ENCODE results near the gene SIM2.

DNA sequence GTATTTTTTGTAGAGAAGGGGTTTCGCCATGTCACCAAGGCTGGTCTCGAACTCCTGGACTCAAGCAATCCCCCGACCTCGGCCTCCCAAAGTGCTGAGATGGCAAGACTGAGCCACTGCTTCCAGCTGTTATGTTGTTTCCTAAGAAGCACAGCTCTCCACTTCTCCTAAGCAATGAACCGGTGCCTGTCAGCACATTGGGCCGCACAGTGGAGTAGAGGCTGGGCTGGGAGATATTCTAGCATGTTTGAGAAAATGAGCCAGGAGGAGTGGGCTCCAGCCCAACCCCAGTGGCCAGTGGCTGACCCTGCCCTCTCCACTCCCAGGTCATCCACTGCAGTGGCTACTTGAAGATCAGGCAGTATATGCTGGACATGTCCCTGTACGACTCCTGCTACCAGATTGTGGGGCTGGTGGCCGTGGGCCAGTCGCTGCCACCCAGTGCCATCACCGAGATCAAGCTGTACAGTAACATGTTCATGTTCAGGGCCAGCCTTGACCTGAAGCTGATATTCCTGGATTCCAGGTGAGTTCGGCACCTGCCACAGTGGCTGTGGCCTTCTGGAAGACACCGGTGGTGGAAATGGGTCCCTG is 27.0 kb downstream of the SIM2 start:
- TF ChIP-seq, protein P1, sequence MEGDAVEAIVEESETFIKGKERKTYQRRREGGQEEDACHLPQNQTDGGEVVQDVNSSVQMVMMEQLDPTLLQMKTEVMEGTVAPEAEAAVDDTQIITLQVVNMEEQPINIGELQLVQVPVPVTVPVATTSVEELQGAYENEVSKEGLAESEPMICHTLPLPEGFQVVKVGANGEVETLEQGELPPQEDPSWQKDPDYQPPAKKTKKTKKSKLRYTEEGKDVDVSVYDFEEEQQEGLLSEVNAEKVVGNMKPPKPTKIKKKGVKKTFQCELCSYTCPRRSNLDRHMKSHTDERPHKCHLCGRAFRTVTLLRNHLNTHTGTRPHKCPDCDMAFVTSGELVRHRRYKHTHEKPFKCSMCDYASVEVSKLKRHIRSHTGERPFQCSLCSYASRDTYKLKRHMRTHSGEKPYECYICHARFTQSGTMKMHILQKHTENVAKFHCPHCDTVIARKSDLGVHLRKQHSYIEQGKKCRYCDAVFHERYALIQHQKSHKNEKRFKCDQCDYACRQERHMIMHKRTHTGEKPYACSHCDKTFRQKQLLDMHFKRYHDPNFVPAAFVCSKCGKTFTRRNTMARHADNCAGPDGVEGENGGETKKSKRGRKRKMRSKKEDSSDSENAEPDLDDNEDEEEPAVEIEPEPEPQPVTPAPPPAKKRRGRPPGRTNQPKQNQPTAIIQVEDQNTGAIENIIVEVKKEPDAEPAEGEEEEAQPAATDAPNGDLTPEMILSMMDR (conservative IDR thresholded peaks at IDR 0.05; ENCODE audit: low read depth in 2 of 2), result no peak
- no peak for TF ChIP-seq JUNB (IDR thresholded peaks at IDR 0.05; ENCODE audit: unreplicated experiment)
- no peak for TF ChIP-seq POLR2AphosphoS5 (IDR thresholded peaks at IDR 0.05; ENCODE audit: low read depth)
- no peak for TF ChIP-seq EZH2 (IDR thresholded peaks at IDR 0.05; ENCODE audit: low read depth, unreplicated experiment)
- TF ChIP-seq ZNF114 (CRISPR knock-in tag; IDR thresholded peaks at IDR 0.05), result no peak
- TF ChIP-seq EZH2phosphoT487 (IDR thresholded peaks at IDR 0.05; ENCODE audit: unreplicated experiment), result no peak
